DND-41 (cell line): ENCODE data around the gene MICA.

Source experiments
- ATAC-seq: fragments of 200-7000 bp; cut with Tn5 transposase; 3 replicates; pipeline ENCODE4 v1.9.1; 2021; ENCODE audit warnings: low read depth; ENCODE audit not compliant: insufficient read depth
- DNase-seq: peaks from one replicate; pipeline ENCODE4 v3.0.0-alpha.2; 2020
- H2AFZ ChIP-seq: 2 replicates; pipeline ENCODE4 v1.6.0; 2012; ENCODE audit warnings: low read depth, low read length
- H3K27ac ChIP-seq: 2 replicates; pipeline ENCODE4 v1.5.1; 2012; ENCODE audit warnings: low read length, inconsistent platforms
- H3K27me3 ChIP-seq: fragments of 200-600 bp; sonication (generic); 2 replicates; pipeline ENCODE4 v1.6.0; 2012; ENCODE audit warnings: low read length, mild to moderate bottlenecking, inconsistent platforms; ENCODE audit not compliant: insufficient read depth, poor library complexity
- H3K36me3 ChIP-seq: 2 replicates; pipeline ENCODE4 v1.5.1; 2012; ENCODE audit warnings: low read length, inconsistent platforms; ENCODE audit not compliant: insufficient read depth
- H3K4me1 ChIP-seq: 2 replicates; pipeline ENCODE4 v1.5.1; 2012; ENCODE audit warnings: mild to moderate bottlenecking, low read length; ENCODE audit not compliant: insufficient read depth
- H3K4me2 ChIP-seq: 2 replicates; pipeline ENCODE4 v1.6.0; 2012; ENCODE audit warnings: mild to moderate bottlenecking, moderate library complexity, low read length, inconsistent platforms; ENCODE audit not compliant: insufficient read depth
- H3K4me3 ChIP-seq, 2 experiments: fragments of 200-600 bp in 1 of 2; shearing (Covaris generic) in 1 of 2; 2 replicates each; pipeline ENCODE4 v1.5.1; 2012 to 2016; ENCODE audit warnings: inconsistent platforms in 2 of 2, low read length in 2 of 2, mild to moderate bottlenecking in 2 of 2, low read depth in 1 of 2, moderate library complexity in 1 of 2
- H3K79me2 ChIP-seq: 2 replicates; pipeline ENCODE4 v1.6.0; 2012; ENCODE audit warnings: low read length, inconsistent platforms; ENCODE audit not compliant: insufficient read depth
- H3K9ac ChIP-seq: 2 replicates; pipeline ENCODE4 v1.6.0; 2012; ENCODE audit warnings: low read depth, mild to moderate bottlenecking, inconsistent platforms, low read length, moderate library complexity
- H3K9me3 ChIP-seq: 2 replicates; pipeline ENCODE4 v1.5.1; 2012; ENCODE audit warnings: low read length, moderate library complexity, mild to moderate bottlenecking, inconsistent platforms; ENCODE audit not compliant: insufficient read depth, severe bottlenecking
- H4K20me1 ChIP-seq: 2 replicates; pipeline ENCODE4 v1.6.0; 2012; ENCODE audit warnings: low read length; ENCODE audit not compliant: insufficient read depth
- CTCF ChIP-seq: IDR thresholded peaks from 2 replicates; pipeline ENCODE4 v1.5.1; 2012; ENCODE audit warnings: borderline replicate concordance, low read length, moderate library complexity, mild to moderate bottlenecking; ENCODE audit not compliant: poor library complexity, severe bottlenecking; ENCODE audit errors: extremely low read depth
- EZH2 ChIP-seq: IDR thresholded peaks from 3 replicates; pipeline ENCODE4 v1.6.1; 2012; ENCODE audit warnings: borderline replicate concordance, low read depth, mild to moderate bottlenecking, moderate library complexity, low read length, inconsistent platforms; ENCODE audit not compliant: severe bottlenecking

MICA gene

DNA sequence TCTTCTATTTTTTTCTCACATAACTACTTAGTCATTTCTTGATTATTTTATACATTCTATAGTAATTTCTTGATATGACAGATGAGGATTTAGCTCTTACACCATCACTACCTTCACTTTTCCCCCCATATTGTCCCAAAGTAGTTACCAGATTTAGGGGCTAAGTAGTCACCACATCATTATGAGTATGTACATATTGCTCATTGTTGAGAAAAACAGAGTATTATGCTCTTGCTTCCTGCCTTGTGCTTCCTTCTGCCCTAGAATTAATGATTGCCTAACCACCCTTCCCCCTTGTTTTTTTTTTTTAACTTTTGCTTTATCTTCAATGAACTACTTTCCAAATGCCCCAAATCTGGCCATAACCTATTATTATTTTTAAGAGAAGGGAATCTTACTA, 39.6 kb upstream of the MICA start:
- no peak overlapping the region for H3K4me2 ChIP-seq
- no peak overlapping the region for H3K4me3 ChIP-seq
- H3K9me3 ChIP-seq, result no peaks in the 10 kb centered on the region
- DNase-seq (no peak), ATAC-seq (no peak)
- H3K27me3 ChIP-seq, result peaks cover 31% of the 10 kb centered on the region
- no peaks in the 10 kb centered on the region for H3K36me3 ChIP-seq
- H4K20me1 ChIP-seq, result no peaks in the 10 kb centered on the region
- H3K27ac ChIP-seq, result no peak overlapping the region
- H3K79me2 ChIP-seq, result no peaks in the 10 kb centered on the region
- peaks cover 7% of the 10 kb centered on the region for H3K4me1 ChIP-seq
- no peak overlapping the region for H2AFZ ChIP-seq
- TF ChIP-seq CTCF, result no peak
- TF ChIP-seq EZH2, result no peak
- H3K9ac ChIP-seq, result no peak overlapping the region

DNA sequence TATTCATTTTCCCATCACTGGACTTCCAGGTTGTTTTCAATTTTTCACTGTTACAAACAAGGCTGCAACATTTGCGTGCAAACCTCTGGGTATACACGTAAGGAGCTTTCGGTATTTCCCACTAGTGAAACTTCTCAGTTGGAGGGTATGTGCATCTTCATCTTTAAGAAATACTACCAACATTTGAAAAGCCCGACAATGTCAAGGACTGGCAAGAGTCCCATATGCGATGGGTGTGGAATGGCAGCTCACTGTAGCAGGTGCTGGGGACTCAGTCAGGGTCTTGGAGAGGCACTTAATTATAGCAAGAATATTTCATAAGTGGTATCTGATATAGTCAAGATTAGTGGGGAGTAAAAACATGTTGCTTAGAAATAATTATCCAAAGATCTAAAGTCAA, 37.5 kb upstream of the MICA start:
- ATAC-seq, result no peak
- Histone ChIP-seq H3K9ac (no peak overlapping the region), H3K4me1 (peaks cover 7% of the 10 kb centered on the region), H4K20me1 (no peaks in the 10 kb centered on the region), H3K79me2 (no peaks in the 10 kb centered on the region), H3K36me3 (no peaks in the 10 kb centered on the region), H3K4me3 (no peak overlapping the region), H3K27me3 (peaks cover 27% of the 10 kb centered on the region), H3K9me3 (no peaks in the 10 kb centered on the region), H3K4me2 (no peak overlapping the region), H3K27ac (no peak overlapping the region), H2AFZ (no peak overlapping the region)
- TF ChIP-seq EZH2 (no peak), CTCF (no peak)
- DNase-seq, result no peak

- Histone ChIP-seq H2AFZ (peak overlapping the region; percentile 60; the same call in 1 of the 2 replicates), H3K9ac (no peak overlapping the region), H3K4me2 (peak overlapping the region; percentile 54), H3K79me2 (no peaks in the 10 kb centered on the region), H3K9me3 (no peaks in the 10 kb centered on the region), H3K27me3 (peaks cover 27% of the 10 kb centered on the region), H4K20me1 (no peaks in the 10 kb centered on the region), H3K36me3 (no peaks in the 10 kb centered on the region), H3K4me1 (peaks cover 7% of the 10 kb centered on the region), H3K27ac (no peak overlapping the region), H3K4me3 (no peak overlapping the region)
- ATAC-seq, result peak; percentile 100
- DNase-seq, result peak; percentile 79
- TF ChIP-seq CTCF (peak; percentile 97), EZH2 (no peak)
Measured at GRCh38 chr6:31366693-31367470, 36.5 kb upstream of the MICA start.
